ENCODE results near the gene GNPTAB. TPM values are rescaled to one million over a fixed set of nuclear protein-coding genes. Genes with fewer than 3 reads are reported as not detected.

GNPTAB gene
- total and polyA plus RNA-seq, 12 donors, result 7.6 to 31.3 (median 15.9) TPM

GRCh38 chr12:101772012-101772775 is 58.6 kb downstream of the GNPTAB start:
- H3K27ac ChIP-seq, result no peak overlapping the region
- TF ChIP-seq POLR2A (IDR thresholded peaks at IDR 0.05), result no peak
- TF ChIP-seq, protein P1, sequence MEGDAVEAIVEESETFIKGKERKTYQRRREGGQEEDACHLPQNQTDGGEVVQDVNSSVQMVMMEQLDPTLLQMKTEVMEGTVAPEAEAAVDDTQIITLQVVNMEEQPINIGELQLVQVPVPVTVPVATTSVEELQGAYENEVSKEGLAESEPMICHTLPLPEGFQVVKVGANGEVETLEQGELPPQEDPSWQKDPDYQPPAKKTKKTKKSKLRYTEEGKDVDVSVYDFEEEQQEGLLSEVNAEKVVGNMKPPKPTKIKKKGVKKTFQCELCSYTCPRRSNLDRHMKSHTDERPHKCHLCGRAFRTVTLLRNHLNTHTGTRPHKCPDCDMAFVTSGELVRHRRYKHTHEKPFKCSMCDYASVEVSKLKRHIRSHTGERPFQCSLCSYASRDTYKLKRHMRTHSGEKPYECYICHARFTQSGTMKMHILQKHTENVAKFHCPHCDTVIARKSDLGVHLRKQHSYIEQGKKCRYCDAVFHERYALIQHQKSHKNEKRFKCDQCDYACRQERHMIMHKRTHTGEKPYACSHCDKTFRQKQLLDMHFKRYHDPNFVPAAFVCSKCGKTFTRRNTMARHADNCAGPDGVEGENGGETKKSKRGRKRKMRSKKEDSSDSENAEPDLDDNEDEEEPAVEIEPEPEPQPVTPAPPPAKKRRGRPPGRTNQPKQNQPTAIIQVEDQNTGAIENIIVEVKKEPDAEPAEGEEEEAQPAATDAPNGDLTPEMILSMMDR (IDR thresholded peaks at IDR 0.05), result no peak
- no peaks in the 10 kb centered on the region for H3K4me1 ChIP-seq (replicated peaks in 1 of 2)
- peaks cover 0 to 7% of the 10 kb centered on the region in 2 donors for H3K36me3 ChIP-seq (replicated peaks in 1 of 2)
- no peak for DNase-seq
- no peaks in the 10 kb centered on the region for H3K9me3 ChIP-seq (replicated peaks in 1 of 3)
- no peak overlapping the region for H3K4me3 ChIP-seq
- intact Hi-C loops (cut with DNase I), result loop anchor here in 1 of 2 donors (5.0 kb wide), 1 partner anchor 65 kb away; no protein-coding TSS in a partner anchor
- H3K27me3 ChIP-seq, result no peaks in the 10 kb centered on the region
- WGBS, 4 donors, result 66 to 82% (median 75%) methylated on average over 5 of the region's 5 CpGs

- TF ChIP-seq, protein P1 (IDR thresholded peaks at IDR 0.05), result no peak
- no peak for TF ChIP-seq POLR2A (IDR thresholded peaks at IDR 0.05)
- H3K4me1 ChIP-seq (replicated peaks in 1 of 2), result no peaks in the 10 kb centered on the region
- H3K4me3 ChIP-seq, result no peak overlapping the region
- H3K36me3 ChIP-seq (replicated peaks in 1 of 2), result peaks cover 0 to 7% of the 10 kb centered on the region in 2 donors
- no peaks in the 10 kb centered on the region for H3K9me3 ChIP-seq (replicated peaks in 1 of 3)
- H3K27me3 ChIP-seq, result no peaks in the 10 kb centered on the region
- no peak overlapping the region for H3K27ac ChIP-seq
- intact Hi-C loops (cut with DNase I), result loop anchor here in 1 of 2 donors (5.0 kb wide), 1 partner anchor 67 kb away; no protein-coding TSS in a partner anchor
- no peak for DNase-seq
- WGBS, 4 donors, result 90 to 96% (median 90%) methylated on average over 5 of the region's 5 CpGs
Measured at GRCh38 chr12:101769865-101770264, 60.9 kb downstream of the GNPTAB start.

DNA sequence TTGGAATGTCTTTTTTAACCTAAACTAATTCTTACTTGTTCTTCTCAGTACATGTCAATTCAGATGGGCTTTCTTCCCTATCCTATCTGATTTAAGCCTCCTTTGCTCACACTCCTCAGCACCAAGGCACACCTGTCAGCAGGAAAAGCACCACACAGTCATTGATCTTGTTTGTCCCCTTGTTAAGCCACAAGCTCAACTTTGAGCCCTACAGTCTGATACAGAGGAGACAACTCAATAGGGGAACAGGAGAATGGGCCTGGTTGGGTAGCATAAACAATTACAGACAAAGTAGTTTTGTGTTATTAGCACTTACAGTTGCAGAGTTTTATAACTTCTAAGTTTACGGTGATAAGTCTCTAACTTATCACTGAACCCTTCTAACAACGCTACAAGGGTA is 62.0 kb downstream of the GNPTAB start:
- no peaks in the 10 kb centered on the region for H3K9me3 ChIP-seq (replicated peaks in 1 of 3)
- TF ChIP-seq POLR2A (IDR thresholded peaks at IDR 0.05), result no peak
- TF ChIP-seq, protein P1 (IDR thresholded peaks at IDR 0.05), result no peak
- no peak overlapping the region for H3K27ac ChIP-seq
- H3K36me3 ChIP-seq (replicated peaks in 1 of 2), result peaks cover 0 to 7% of the 10 kb centered on the region in 2 donors
- no peak for DNase-seq
- H3K4me1 ChIP-seq (replicated peaks in 1 of 2), result no peaks in the 10 kb centered on the region
- H3K27me3 ChIP-seq, result no peaks in the 10 kb centered on the region
- no peak overlapping the region for H3K4me3 ChIP-seq
- intact Hi-C loops (cut with DNase I), result no loop called here
- 88 to 95% (median 90%) methylated on average over 2 of the region's 2 CpGs for WGBS, 4 donors

DNA sequence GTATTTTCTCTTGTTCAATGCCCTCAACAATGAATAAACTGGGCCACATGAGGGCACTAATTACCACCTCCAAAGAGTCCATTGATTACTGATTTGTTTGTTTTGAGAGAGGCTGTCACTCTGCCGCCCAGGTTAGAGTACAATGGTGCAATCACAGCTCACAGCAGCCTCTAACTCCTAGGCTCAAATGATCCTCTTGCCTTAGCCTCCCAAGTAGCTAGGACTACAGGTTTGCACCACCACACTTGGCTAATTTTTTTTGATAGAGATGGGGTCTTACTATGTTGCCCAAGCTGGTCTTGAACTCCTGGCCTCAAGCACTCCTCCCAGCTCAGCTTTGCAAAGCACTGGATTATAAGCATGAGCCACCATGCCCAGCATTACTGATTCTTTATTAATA is 63.2 kb downstream of the GNPTAB start:
- Histone ChIP-seq H3K4me1 (replicated peaks in 1 of 2) (no peaks in the 10 kb centered on the region), H3K4me3 (no peak overlapping the region), H3K27me3 (no peaks in the 10 kb centered on the region), H3K9me3 (replicated peaks in 1 of 3) (no peaks in the 10 kb centered on the region), H3K36me3 (replicated peaks in 1 of 2) (peaks cover 0 to 7% of the 10 kb centered on the region in 2 donors), H3K27ac (no peak overlapping the region)
- intact Hi-C loops (cut with DNase I), result no loop called here
- WGBS, 4 donors, result 89 to 95% (median 92%) methylated on average over 1 of the region's 1 CpG
- no peak for DNase-seq
- TF ChIP-seq, protein P1 (IDR thresholded peaks at IDR 0.05), result no peak
- TF ChIP-seq POLR2A (IDR thresholded peaks at IDR 0.05), result no peak
